Amniotic stem cell (primary cell): ENCODE results near the gene RNF225.
"Not testable (repeated sequence)": the region's sequence is repeated elsewhere in the genome, so short reads cannot be mapped to it uniquely, and the experiment has no call there.

Experiments used
- DNase-seq: peaks from one replicate; lab custom pipeline; 2025; lab: John Stamatoyannopoulos, UW

The RNF225 gene

DNA sequence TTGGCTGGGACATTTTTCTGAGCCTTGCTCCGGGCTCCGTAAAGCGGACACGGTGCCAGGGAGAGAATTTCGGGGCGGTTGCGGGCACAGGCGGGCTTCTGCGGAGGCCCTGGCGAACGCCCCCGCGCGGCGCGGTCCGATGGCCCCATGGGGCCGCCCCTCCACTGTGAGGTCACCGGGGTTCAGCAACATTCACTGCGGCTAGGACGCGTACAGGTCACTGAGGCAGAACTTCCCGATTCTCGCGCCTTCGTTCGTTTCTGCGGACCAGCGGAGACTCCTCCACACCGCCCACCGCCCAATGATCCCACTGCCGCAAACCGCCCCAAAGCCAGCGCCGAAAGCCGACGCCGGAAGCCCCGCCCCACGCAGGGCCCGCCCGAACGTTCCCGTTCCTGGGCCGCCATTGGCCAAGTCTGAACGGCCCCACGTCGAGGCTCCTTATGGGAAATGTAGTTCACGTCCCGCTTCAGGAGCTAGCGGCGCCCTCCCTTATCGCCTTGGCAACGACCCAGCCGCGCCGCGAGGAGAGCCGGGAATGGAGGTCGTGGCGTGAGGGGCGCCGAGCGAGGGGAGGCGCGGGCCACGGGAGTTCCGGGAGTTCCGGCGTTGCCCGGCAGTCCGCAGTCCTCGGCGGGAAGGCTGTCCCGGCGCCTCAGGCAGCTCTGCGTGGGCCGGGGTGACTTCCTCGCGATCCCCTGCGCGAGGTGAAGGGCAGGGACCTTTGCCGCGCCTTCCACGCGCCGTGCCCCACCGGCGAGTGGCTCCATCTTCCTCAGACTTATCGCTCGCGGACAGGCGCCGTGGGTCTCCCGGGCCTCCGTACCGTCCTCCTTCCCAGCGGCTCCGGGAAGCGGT is 12.9 kb downstream of the RNF225 start, which contains the start of gene ZNF584:
ZNF584 (plus strand) TSS at position 498 of the 858 bp plus-strand sequence. CDS start 499 bp downstream, outside the sequence.
- DNase-seq: peak; percentile 87

DNA sequence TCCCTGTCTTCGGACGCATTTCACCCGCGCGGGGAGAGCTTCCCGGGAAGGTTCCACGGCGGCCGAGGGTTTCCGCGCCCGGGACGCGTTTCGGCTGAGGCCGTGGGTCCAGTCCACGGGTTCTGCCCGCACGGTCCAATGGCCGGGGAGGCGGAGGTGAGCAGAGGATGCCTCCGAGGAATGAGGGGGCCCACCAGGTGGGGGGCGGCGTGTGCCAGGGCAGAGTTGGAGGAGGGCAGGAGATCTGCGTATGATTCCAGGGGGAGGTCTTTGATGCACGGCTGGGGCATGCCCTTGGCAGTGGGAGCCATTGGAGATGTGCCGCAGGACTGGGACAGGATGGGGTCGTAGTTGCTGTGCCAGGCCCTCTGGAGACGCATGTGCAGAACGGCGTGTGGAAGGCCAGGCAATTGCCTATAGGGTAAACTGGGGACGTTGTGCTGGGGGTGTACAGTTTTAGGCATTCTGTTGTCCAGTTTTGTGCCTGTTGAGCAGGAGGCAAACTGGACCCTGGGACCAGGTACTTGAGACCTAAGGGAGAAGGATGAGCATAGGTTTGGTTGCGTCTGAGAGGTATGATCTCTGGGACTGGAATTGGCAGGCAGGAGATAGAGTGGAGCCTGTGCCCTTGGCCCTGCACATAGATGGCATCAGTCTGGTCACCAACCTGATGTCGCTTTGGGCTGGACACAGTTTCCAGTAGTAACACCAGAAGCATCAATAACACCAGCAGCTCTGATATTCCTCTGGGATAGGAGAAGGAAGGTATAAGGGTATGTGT is 13.7 kb downstream of the RNF225 start:
- DNase-seq: no peak

- DNase-seq: no peak
These were observed 21.1 kb downstream of the RNF225 start for GRCh38 chr19:58416604-58417003.

DNA sequence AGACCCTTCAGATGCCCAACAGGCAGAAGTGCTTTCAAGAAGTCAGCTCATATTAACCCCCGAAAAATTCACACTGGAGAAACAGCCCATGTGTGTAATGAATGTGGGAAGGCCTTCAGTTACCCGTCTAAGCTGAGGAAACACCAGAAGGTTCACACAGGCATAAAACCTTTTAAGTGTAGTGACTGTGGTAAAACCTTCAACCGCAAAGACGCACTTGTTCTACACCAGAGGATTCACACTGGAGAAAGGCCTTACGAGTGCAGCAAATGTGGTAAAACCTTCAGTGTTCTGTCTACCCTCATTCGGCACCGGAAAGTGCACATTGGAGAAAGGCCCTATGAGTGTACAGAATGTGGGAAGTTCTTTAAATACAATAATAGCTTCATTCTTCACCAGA is 21.6 kb downstream of the RNF225 start:
- no peak for DNase-seq

GRCh38 chr19:58428617-58429016 is 33.2 kb downstream of the RNF225 start:
- no peak for DNase-seq

DNA sequence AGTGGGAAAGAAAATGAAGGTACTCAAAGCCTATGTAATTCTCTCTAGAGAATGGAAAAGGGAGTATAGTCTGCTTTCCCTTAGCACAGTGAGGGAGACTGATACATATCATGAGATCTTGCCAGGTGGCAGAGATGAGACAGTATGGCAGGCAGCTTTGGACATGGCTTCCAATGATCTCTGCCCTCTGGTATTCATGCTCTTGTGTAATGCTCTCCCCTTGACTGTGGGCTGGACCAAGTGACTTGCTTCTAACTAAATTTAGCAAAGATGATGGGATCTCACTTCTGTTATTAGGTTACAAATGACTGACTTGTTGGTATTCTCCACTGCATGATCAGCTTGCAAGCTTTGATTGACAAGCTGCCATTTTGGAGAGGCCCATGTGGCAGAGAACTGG is 34.3 kb downstream of the RNF225 start:
- no peak for DNase-seq

- DNase-seq: no peak
These were observed 38.8 kb downstream of the RNF225 start for GRCh38 chr19:58434217-58434616.

- DNase-seq: peak; percentile 99
These were observed 44.4 kb downstream of the RNF225 start, which contains the start of gene ZNF132 for GRCh38 chr19:58439576-58440554. TSS of gene ZNF132 (minus strand) at chr19:58440153. CDS start at chr19:58439821, 332 bp downstream.

- no peak for DNase-seq
These were observed 45.1 kb downstream of the RNF225 start for GRCh38 chr19:58440556-58440955.

GRCh38 chr19:58442986-58443385 is 47.5 kb downstream of the RNF225 start:
- DNase-seq: not testable (repeated sequence)
